SK-N-DZ (cell line): ENCODE measurements around the gene SYT15.
"Not testable (repeated sequence)": the region's sequence is repeated elsewhere in the genome, so short reads cannot be mapped to it uniquely, and the experiment has no call there.

Source experiments
- DNase-seq: peaks from one replicate; pipeline ENCODE4 v3.0.0-alpha.2; 2015; ENCODE audit warnings: low spot score

The SYT15 gene

GRCh38 chr10:46556515-46557318, 22.2 kb upstream of the SYT15 start, which contains the start of gene GPRIN2:
Gene GPRIN2, minus strand, starts transcription at chr10:46556658. Its CDS starts 5,922 bp downstream, at chr10:46550736.
- no peak for DNase-seq

- DNase-seq: no peak
These were observed 21.4 kb upstream of the SYT15 start for GRCh38 chr10:46557319-46558121.

DNA sequence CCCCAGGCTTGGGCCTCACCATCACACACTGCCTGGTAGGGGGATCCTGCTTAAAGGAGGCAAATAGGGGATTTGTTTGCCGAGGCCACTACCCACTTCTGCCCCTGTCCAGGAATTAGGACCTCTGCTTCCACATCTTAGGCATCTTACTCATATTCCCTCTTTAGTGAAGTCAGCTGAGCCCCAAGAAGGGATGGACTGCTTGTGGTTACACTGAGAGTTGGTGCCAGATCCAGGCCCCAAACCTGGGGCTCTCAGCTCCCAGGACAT, 20.9 kb upstream of the SYT15 start:
- DNase-seq: no peak

DNA sequence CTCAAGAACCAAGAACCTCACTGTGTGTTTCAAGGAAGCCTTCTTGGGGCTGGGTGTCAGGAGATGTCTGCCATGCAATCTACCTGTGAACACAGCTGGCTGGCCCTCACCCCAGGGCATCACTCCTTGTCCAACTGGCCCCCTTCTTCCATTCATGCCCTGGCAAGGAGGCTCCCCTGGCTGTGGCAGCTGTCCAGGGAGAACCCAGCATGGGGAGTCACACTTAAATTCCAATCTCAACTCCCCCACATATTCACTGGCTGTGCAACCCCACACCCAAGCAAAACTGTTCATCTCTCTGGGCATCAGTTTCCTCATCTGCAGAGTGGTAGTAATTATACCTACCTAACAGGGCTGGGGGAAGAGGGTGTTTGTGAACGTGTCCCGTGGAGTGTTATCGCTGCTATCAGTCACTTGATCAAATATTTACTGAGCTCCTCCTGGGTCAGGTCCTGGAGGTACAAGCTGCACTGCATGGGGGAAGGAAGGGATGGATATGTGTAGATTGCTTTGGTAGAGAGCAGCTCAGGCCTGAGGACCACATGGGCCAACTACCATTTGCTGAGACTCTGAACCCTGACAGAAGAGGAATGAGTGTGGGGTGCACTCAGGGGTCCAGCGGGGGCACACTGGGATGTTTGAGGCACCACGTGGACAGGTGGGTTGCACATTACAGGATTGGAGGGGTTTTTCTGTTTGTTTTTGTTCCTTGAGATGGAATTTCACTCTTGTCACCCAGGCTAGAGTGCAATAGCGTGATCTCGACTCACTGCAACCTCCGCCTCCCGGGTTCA, 20.3 kb upstream of the SYT15 start:
- DNase-seq: no peak

DNA sequence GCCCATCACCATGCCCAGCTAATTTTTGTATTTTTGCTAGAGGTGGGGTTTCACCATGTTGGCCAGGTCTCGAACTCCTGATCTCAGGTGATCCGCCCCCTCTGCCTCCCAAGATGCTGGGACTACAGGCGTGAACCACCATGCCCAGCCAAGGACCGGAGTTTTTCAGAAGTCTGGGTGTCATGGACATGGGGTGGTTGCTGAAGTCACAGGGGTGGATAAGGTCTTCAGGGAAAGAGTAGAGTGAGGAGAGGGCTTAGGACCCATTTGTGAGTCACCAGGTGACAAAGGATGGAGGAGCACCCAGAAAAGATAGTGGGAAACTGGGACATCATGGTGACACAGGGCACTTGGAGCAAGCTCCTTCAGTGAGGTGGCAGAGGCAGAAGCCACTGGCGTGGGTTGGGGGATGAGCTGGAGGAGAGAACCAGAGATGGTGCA, 19.7 kb upstream of the SYT15 start:
- DNase-seq: no peak

DNA sequence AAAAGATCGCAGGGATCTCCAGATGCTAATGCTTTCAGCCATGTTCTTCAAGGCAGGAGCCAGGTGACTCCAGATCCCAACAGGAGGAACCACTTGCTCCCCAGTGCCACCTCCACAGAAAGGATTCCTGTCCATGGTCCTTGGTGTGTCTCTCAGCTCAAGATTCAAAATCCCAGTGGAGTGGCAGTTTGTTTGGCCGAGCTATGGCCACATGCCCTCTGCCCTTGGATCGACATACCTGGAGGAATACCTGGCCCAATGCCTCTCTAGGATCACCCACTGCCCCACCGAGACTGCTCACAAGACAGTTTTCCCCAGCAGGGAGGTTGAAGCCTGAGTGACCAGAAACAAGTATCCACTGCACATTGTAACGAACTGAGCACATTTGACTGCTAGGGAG, 18.5 kb upstream of the SYT15 start:
- DNase-seq: no peak

- no peak for DNase-seq
These were observed 18.0 kb upstream of the SYT15 start for GRCh38 chr10:46560952-46561351.

- DNase-seq: not testable (repeated sequence)
These were observed 13.2 kb upstream of the SYT15 start for GRCh38 chr10:46565591-46566332.

DNA sequence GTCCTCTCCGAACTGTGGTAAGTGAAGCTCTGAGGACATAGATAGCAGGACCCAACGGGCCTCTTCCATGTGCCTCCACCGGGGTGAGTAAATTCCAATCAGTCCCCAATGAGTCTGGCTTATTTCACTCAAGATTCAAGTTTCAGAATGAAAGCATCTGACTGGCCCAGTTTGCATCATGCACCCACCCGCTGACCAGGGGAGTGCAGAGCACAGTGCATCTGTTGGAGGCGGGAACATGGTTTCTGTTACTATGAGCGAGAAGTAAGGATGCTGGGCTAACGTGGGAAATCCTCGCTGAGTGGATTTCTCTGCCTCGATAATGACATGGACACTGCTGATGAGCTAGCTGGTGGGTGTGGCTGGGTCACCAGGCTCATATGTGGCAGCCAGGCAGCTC, 11.8 kb upstream of the SYT15 start:
- DNase-seq: not testable (repeated sequence)

GRCh38 chr10:46570655-46571054, 8.3 kb upstream of the SYT15 start:
- not testable (repeated sequence) for DNase-seq

DNA sequence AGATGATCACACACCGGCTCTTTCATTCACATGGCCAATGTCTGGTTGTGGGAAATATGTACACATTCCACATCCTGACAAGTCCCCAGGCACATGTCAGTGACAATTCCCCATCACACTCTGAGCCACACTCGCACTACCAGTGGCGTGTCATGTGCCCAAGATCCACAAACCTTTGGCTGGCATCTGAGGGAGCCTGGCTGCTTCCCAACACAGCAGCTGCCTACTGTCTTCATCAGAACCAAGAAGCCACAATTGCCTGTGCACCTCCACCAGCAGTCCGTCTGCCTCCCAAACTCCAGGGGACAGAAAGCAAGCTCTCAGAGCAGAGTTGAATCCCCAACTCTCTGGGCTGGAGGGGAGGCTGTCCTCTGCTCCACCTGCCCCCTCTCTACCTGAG, 6.2 kb upstream of the SYT15 start:
- not testable (repeated sequence) for DNase-seq

GRCh38 chr10:46573314-46573713, 5.6 kb upstream of the SYT15 start:
- DNase-seq: not testable (repeated sequence)

- not testable (repeated sequence) for DNase-seq
These were observed 5.0 kb upstream of the SYT15 start for GRCh38 chr10:46573884-46574283.

DNA sequence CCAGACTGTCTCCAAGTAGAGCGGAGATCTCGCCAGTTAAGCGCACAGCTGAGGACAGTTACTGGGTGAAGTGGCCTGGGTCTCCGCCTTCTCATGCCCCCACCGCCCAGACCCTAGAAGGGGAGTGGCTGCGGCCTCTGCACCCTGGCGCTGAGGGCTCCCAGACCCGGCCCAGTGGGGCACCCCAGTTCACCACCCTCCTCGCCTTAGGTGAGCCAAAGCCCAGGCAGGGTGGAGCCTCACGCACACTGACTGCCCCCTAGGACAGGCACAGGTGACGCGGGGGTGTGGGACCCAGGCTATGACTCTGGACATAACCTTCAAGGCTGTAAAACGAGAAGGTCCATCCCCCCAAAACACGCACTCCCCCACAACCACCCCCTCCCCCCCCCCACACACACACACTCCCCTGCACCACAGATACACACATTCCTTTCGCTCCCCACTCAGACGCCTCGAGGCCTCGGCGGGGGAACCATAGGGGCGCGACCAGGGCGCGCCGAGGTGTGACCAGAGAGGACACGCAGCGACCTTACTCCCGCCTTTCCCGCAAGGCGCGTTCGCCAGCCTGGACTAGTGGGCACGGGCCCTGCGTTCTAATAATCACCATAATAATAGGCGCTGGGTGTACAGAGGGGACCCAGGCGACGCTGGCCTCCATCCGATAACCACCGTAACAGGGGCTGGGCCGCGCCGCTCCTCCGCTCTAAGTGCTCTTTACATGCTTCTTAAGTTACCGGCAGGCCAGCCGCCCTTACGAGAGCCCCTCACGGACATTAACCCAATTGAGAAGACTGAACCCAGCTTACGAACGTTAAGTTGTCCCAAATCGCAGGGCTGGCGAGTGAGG, 1.1 kb upstream of the SYT15 start:
- DNase-seq: not testable (repeated sequence)

GRCh38 chr10:46579378-46579777, 450 bp downstream of the SYT15 start:
- DNase-seq: not testable (repeated sequence)

DNA sequence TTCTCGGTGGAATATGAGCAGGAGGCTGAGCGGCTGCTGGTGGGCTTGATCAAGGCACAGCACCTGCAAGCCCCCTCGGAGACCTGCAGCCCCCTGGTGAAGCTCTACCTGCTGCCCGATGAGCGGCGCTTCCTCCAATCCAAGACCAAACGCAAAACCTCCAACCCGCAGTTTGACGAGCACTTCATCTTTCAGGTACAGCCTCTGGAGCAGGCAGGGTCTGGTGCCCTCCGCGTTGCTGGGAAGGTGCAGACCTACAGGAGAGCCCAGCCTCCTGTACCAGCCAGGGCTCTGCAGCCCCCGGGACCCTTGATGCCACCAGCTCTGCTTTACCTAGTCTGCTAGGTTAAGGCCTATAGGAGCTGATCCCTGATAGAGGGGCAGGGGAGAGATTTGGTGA, 3.1 kb downstream of the SYT15 start:
- DNase-seq: not testable (repeated sequence)

DNA sequence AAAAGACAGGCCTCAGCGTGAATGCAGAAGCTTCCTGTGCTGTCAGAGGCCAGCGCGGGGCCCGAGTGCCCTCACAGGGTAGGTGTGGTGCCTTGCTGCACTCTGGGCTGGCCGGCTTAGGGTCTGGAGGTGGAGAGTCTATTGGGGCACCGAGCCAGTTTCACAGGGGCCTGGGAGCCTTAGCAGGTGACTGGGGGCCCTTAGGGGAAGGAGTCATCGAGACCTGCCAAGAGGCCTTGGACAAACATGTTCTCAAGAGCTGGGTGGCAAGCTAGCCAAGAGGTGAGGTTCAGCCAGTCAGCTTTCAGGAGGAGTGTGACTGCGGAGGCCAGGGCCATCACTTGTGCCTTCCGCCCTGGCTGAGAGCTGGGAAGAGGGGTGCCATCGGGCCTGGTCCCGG, 3.6 kb downstream of the SYT15 start:
- DNase-seq: not testable (repeated sequence)

DNA sequence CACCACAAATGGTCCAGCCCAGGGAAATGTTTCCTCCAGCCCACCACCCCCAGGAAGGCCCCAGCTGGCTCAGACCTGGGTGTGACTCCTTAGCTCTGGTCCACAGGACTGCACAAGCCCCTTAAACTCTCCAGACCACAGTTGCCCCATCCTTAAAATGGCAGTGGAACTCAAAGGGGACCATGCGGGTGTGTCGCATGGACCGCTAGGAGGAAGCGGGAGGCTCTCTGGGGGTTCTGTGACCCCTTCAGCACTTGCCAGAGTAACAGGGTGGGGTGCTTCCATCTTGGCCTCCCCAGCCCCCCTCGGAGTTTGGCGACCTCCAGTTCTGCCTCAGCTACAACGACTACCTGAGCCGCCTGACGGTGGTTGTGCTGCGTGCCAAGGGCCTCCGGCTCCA, 5.3 kb downstream of the SYT15 start:
- not testable (repeated sequence) for DNase-seq

- DNase-seq: not testable (repeated sequence)
These were observed 6.3 kb downstream of the SYT15 start for GRCh38 chr10:46585246-46585645.

- DNase-seq: not testable (repeated sequence)
These were observed 8.6 kb downstream of the SYT15 start for GRCh38 chr10:46587546-46587945.
